Panc1 (cell line): Measurements from ENCODE around the gene B4GALT3. TPM values are rescaled to one million over a fixed set of nuclear protein-coding genes. Genes with fewer than 3 reads are reported as not detected.

Source experiments
- ATAC-seq: fragments of 200-7000 bp; cut with Tn5 transposase; 2 replicates; pipeline ENCODE4 v1.9.1; 2020; ENCODE audit warnings: mild to moderate bottlenecking, moderate library complexity
- BruUV-seq: library from RNA; stranded (reverse); fragments of 400-500 nt; replicated peaks from 2 replicates; lab custom pipeline; 2021; lab: Mats Ljungman, UMichigan
- CTCF ChIA-PET: fragments of 300-600 bp; sonication (Branson Sonifier 250); formaldehyde crosslinking; loops from one replicate; lab custom pipeline; 2022; ENCODE audit warnings: antibody characterized with exemption; lab: Charles Lee
- POLR2A ChIA-PET: fragments of 300-600 bp; sonication (Branson Sonifier 250); formaldehyde crosslinking; loops from one replicate; lab custom pipeline; 2022; ENCODE audit warnings: antibody characterized with exemption; lab: Charles Lee
- DNase-seq: peaks from one replicate; pipeline ENCODE4 v3.0.0-alpha.2; 2010; ENCODE audit warnings: low read depth, low spot score
- H3K27ac ChIP-seq: 2 replicates; pipeline ENCODE4 v1.5.1; 2011; ENCODE audit warnings: mild to moderate bottlenecking, low read length, inconsistent platforms
- H3K27me3 ChIP-seq: fragments of 200-500 bp; sonication (Bioruptor generic); 2 replicates; pipeline ENCODE4 v1.6.0; 2014; ENCODE audit warnings: low read length, inconsistent platforms; ENCODE audit not compliant: control insufficient read depth, insufficient read depth
- H3K36me3 ChIP-seq: fragments of 200-500 bp; sonication (Bioruptor generic); 2 replicates; pipeline ENCODE4 v1.5.1; 2014; ENCODE audit warnings: inconsistent platforms, mild to moderate bottlenecking, low read length, moderate library complexity; ENCODE audit not compliant: control insufficient read depth, insufficient read depth
- H3K4me1 ChIP-seq: 2 replicates; pipeline ENCODE4 v1.5.1; 2011; ENCODE audit warnings: inconsistent platforms, mild to moderate bottlenecking, low read length, moderate library complexity; ENCODE audit not compliant: control insufficient read depth, insufficient read depth
- H3K4me3 ChIP-seq, 2 experiments: 2 replicates each; pipeline ENCODE4 v1.5.1; 2011 to 2012; ENCODE audit warnings: low read depth in 2 of 2, low read length in 2 of 2, mild to moderate bottlenecking in 2 of 2, inconsistent platforms in 1 of 2, moderate library complexity in 1 of 2
- H3K9me3 ChIP-seq: fragments of 200-500 bp; sonication (Bioruptor generic); 2 replicates; pipeline ENCODE4 v1.5.1; 2014; ENCODE audit warnings: low read depth, mild to moderate bottlenecking, inconsistent platforms, low read length, moderate library complexity; ENCODE audit not compliant: control insufficient read depth, insufficient read depth
- POLR2AphosphoS5 ChIP-seq: IDR thresholded peaks from 2 replicates; pipeline ENCODE4 v1.6.1; 2012; ENCODE audit warnings: mild to moderate bottlenecking, low read depth, low read length, moderate library complexity
- REST ChIP-seq, 2 experiments: IDR thresholded peaks; 2 replicates each; pipeline ENCODE4 v1.6.1; 2011 to 2012; ENCODE audit warnings: low read depth in 2 of 2, control low read depth in 1 of 2, low read length in 1 of 2, mild to moderate bottlenecking in 1 of 2, moderate library complexity in 1 of 2; ENCODE audit not compliant: insufficient read depth in 1 of 2
- SIN3A ChIP-seq: IDR thresholded peaks from 2 replicates; pipeline ENCODE4 v1.6.1; 2012; ENCODE audit warnings: low read depth, mild to moderate bottlenecking, low read length, moderate library complexity, borderline replicate concordance; ENCODE audit not compliant: insufficient read depth
- TCF7L2 ChIP-seq: IDR thresholded peaks from 2 replicates; pipeline ENCODE4 v1.6.1; 2011; ENCODE audit warnings: mild to moderate bottlenecking, low read depth, low read length, inconsistent platforms
- in situ Hi-C: cut with HindIII; loops from 2 replicates; pipeline ENCODE4 v1.10.0; 2016; ENCODE audit warnings: low sequenced_read_pairs, low pct_unique_long_range_greater_than_20kb
- intact Hi-C: fragments of 100-400 bp; cut with micrococcal nuclease; formaldehyde crosslinking; loops from one replicate; pipeline ENCODE4 v1.10.0; 2022; ENCODE audit not compliant: unreplicated experiment
- total RNA-seq: library from RNA; stranded (reverse); gene quantifications from one replicate; pipeline ENCODE4 v1.2.1, GENCODE V29; 2021; ENCODE audit not compliant: unreplicated experiment
- TF ChIP-seq, protein P1 (sequence below): fragments of 450-650 bp; IDR thresholded peaks from 2 replicates; pipeline ENCODE4 v1.5.1; 2017; ENCODE audit warnings: mild to moderate bottlenecking

B4GALT3 gene
- total RNA-seq, 1 experiment from 2014 or later = 28.6 TPM

GRCh38 chr1:161174911-161175310 is 2.4 kb downstream of the B4GALT3 start:
- no TSS peak for BruUV-seq
- no peak overlapping the region for H3K4me3 ChIP-seq
- DNase-seq = no peak
- intact Hi-C loops = no loop called here
- peaks cover 25% of the 10 kb centered on the region for H3K36me3 ChIP-seq
- no peaks in the 10 kb centered on the region for H3K9me3 ChIP-seq
- no peak for TF ChIP-seq SIN3A
- TF ChIP-seq, protein P1, sequence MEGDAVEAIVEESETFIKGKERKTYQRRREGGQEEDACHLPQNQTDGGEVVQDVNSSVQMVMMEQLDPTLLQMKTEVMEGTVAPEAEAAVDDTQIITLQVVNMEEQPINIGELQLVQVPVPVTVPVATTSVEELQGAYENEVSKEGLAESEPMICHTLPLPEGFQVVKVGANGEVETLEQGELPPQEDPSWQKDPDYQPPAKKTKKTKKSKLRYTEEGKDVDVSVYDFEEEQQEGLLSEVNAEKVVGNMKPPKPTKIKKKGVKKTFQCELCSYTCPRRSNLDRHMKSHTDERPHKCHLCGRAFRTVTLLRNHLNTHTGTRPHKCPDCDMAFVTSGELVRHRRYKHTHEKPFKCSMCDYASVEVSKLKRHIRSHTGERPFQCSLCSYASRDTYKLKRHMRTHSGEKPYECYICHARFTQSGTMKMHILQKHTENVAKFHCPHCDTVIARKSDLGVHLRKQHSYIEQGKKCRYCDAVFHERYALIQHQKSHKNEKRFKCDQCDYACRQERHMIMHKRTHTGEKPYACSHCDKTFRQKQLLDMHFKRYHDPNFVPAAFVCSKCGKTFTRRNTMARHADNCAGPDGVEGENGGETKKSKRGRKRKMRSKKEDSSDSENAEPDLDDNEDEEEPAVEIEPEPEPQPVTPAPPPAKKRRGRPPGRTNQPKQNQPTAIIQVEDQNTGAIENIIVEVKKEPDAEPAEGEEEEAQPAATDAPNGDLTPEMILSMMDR = no peak
- no peak for TF ChIP-seq TCF7L2
- no peak for TF ChIP-seq POLR2AphosphoS5
- TF ChIP-seq REST (IDR thresholded peaks at IDR 0.05; ENCODE audit: insufficient read depth in 1 of 2, low read depth in 2 of 2, low read length in 1 of 2) = no peak
- no peak for ATAC-seq
- ChIA-PET POLR2A (no interaction called here), CTCF (no interaction called here)
- peaks cover 10% of the 10 kb centered on the region for H3K4me1 ChIP-seq
- in situ Hi-C loops = no loop called here
- H3K27ac ChIP-seq = no peak overlapping the region
- H3K27me3 ChIP-seq = no peaks in the 10 kb centered on the region

DNA sequence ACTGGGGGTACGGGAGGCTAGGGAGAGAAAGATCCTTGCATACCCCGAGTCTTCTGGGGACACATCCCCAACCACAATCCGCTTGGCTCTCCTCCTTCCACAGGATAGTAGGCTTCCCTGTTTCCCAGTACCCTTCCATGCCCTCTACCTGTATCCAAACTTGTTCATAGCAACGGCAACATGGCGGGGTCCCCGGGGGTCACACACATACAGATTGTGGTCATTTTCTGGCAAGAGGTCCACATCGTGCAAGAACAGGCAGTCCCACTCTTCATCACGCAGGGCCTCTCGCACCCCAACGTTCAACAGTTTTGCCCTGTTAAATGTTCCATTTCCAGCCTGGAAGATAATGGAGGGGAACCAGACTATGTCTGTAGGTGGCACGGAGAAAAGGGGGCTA is 3.6 kb downstream of the B4GALT3 start:
- TF ChIP-seq, protein P1 = no peak
- TF ChIP-seq TCF7L2 (no peak), SIN3A (no peak), POLR2AphosphoS5 (no peak), REST (IDR thresholded peaks at IDR 0.05; ENCODE audit: insufficient read depth in 1 of 2, low read depth in 2 of 2, low read length in 1 of 2) (no peak)
- no TSS peak for BruUV-seq
- DNase-seq (no peak), ATAC-seq (no peak)
- ChIA-PET CTCF (no interaction called here), POLR2A (interaction anchor here (0.6 kb wide), 1 partner anchor 186 kb away, joined by 3 read pairs; no protein-coding TSS in a partner anchor)
- Histone ChIP-seq H3K27ac (no peak overlapping the region), H3K36me3 (peaks cover 25% of the 10 kb centered on the region), H3K4me1 (peaks cover 10% of the 10 kb centered on the region), H3K27me3 (no peaks in the 10 kb centered on the region), H3K9me3 (no peaks in the 10 kb centered on the region), H3K4me3 (no peak overlapping the region)
- intact Hi-C loops = no loop called here
- in situ Hi-C loops = no loop called here
